ENCODE data around the gene CHKA. TPM values are rescaled to one million over a fixed set of nuclear protein-coding genes. Genes with fewer than 3 reads are reported as not detected.

The CHKA gene
- total RNA-seq, 4 donors from 2014 or later: 27.7 to 72.5 (median 33.3) TPM

GRCh38 chr11:68047437-68048290 is 73.5 kb downstream of the CHKA start:
- DNase-seq (ENCODE audit: low spot score) (no peak), ATAC-seq (ENCODE audit: low FRiP score) (no peak)
- TF ChIP-seq, protein P1, sequence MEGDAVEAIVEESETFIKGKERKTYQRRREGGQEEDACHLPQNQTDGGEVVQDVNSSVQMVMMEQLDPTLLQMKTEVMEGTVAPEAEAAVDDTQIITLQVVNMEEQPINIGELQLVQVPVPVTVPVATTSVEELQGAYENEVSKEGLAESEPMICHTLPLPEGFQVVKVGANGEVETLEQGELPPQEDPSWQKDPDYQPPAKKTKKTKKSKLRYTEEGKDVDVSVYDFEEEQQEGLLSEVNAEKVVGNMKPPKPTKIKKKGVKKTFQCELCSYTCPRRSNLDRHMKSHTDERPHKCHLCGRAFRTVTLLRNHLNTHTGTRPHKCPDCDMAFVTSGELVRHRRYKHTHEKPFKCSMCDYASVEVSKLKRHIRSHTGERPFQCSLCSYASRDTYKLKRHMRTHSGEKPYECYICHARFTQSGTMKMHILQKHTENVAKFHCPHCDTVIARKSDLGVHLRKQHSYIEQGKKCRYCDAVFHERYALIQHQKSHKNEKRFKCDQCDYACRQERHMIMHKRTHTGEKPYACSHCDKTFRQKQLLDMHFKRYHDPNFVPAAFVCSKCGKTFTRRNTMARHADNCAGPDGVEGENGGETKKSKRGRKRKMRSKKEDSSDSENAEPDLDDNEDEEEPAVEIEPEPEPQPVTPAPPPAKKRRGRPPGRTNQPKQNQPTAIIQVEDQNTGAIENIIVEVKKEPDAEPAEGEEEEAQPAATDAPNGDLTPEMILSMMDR (IDR thresholded peaks at IDR 0.05): no peak

GRCh38 chr11:68044898-68045351 is 76.3 kb downstream of the CHKA start:
- TF ChIP-seq, protein P1 (IDR thresholded peaks at IDR 0.05): no peak
- no peak for DNase-seq (ENCODE audit: low spot score)
- ATAC-seq (ENCODE audit: low FRiP score): no peak

DNA sequence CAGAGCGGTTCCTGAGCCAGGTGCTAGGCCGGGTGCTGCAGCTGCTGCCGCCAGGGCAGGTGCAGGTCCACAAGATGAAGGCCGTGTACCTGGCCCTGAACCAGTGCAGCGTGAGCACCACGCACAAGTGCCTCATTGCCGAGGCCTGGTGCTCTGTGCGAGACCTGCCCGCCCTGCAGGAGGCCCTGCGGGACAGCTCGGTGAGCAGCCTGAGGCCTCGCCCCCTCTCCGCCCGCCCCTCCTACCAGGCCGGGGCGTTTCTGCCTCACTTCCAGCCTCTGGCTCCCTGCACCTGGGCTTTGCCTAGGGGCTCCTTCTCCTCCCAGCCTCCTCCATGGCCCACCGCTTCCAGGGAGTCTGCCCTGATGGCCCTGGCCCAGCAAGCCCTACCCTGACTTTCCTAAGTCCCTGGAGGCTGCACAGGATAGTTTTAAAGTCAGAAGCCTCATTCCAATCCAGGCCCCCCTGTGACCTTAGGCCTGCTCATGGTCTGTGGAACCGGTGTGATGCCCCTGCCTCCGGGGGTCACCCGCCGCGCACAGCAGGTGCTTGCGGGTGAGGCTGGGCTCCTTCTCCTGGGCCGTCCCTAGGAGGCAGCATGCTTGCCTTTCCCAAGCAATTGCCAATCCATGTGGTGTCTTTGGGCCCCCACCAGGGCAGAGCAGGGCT is 76.9 kb downstream of the CHKA start:
- TF ChIP-seq, protein P1 (IDR thresholded peaks at IDR 0.05): no peak
- no peak for ATAC-seq (ENCODE audit: low FRiP score)
- no peak for DNase-seq (ENCODE audit: low spot score)

GRCh38 chr11:68043349-68044144 is 77.6 kb downstream of the CHKA start:
- ATAC-seq (ENCODE audit: low FRiP score) (no peak), DNase-seq (ENCODE audit: low spot score) (no peak)
- TF ChIP-seq, protein P1 (IDR thresholded peaks at IDR 0.05): no peak

- ATAC-seq (ENCODE audit: low FRiP score) (no peak), DNase-seq (ENCODE audit: low spot score) (no peak)
- TF ChIP-seq, protein P1 (IDR thresholded peaks at IDR 0.05): no peak
Measured at GRCh38 chr11:68043029-68043348, 78.2 kb downstream of the CHKA start.

- TF ChIP-seq, protein P1 (IDR thresholded peaks at IDR 0.05): no peak
- no peak for ATAC-seq (ENCODE audit: low FRiP score)
- no peak for DNase-seq (ENCODE audit: low spot score)
Measured at GRCh38 chr11:68042219-68043028, 78.8 kb downstream of the CHKA start.
